Epithelial cell of proximal tubule (primary cell): ENCODE data around the gene NPL. TPM values are rescaled to one million over a fixed set of nuclear protein-coding genes. Genes with fewer than 3 reads are reported as not detected.
A peak's percentile ranks its signal among the peaks of the same experiment; 100 is the strongest.

ENCODE experiments used
- DNase-seq: peaks from one replicate; pipeline ENCODE4 v3.0.0-alpha.2; 2011; ENCODE audit warnings: low read depth
- H3K4me3 ChIP-seq: 2 replicates; pipeline ENCODE4 v1.5.1; 2011; ENCODE audit warnings: low read depth, mild to moderate bottlenecking, low read length
- total RNA-seq: library from RNA; depleted of rRNA; stranded (reverse); fragments of >200 nt; gene quantifications from 2 replicates; pipeline ENCODE4 v1.2.3, GENCODE V29; 2015
- TF ChIP-seq, protein P1 (sequence below): conservative IDR thresholded peaks from 2 replicates; pipeline ENCODE4 v1.5.1; 2012; ENCODE audit warnings: low read depth, mild to moderate bottlenecking, low read length

The NPL gene
- total RNA-seq, 1 donor from 2014 or later: 0.06 TPM

DNA sequence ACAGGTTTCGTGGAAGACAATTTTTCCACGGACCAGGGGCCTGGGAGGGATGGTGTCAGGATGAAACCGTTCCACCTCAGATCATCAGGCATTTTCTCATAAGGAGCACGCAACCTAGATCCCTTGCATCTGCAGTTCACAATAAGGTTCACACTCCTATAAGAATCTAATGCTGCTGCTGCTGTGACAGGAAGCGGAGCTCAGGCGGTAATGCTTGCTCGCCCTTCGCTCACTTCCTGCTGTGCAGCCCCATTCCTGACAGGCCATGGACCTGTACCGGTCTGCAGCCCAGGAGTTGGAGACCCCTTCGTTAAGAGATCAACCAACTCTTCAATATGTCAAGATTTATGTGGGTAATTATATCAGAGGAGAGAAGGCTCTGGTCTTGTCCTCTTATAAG is 46.2 kb downstream of the NPL start:
- TF ChIP-seq, protein P1, sequence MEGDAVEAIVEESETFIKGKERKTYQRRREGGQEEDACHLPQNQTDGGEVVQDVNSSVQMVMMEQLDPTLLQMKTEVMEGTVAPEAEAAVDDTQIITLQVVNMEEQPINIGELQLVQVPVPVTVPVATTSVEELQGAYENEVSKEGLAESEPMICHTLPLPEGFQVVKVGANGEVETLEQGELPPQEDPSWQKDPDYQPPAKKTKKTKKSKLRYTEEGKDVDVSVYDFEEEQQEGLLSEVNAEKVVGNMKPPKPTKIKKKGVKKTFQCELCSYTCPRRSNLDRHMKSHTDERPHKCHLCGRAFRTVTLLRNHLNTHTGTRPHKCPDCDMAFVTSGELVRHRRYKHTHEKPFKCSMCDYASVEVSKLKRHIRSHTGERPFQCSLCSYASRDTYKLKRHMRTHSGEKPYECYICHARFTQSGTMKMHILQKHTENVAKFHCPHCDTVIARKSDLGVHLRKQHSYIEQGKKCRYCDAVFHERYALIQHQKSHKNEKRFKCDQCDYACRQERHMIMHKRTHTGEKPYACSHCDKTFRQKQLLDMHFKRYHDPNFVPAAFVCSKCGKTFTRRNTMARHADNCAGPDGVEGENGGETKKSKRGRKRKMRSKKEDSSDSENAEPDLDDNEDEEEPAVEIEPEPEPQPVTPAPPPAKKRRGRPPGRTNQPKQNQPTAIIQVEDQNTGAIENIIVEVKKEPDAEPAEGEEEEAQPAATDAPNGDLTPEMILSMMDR: no peak
- H3K4me3 ChIP-seq: no peak overlapping the region
- DNase-seq: no peak

DNA sequence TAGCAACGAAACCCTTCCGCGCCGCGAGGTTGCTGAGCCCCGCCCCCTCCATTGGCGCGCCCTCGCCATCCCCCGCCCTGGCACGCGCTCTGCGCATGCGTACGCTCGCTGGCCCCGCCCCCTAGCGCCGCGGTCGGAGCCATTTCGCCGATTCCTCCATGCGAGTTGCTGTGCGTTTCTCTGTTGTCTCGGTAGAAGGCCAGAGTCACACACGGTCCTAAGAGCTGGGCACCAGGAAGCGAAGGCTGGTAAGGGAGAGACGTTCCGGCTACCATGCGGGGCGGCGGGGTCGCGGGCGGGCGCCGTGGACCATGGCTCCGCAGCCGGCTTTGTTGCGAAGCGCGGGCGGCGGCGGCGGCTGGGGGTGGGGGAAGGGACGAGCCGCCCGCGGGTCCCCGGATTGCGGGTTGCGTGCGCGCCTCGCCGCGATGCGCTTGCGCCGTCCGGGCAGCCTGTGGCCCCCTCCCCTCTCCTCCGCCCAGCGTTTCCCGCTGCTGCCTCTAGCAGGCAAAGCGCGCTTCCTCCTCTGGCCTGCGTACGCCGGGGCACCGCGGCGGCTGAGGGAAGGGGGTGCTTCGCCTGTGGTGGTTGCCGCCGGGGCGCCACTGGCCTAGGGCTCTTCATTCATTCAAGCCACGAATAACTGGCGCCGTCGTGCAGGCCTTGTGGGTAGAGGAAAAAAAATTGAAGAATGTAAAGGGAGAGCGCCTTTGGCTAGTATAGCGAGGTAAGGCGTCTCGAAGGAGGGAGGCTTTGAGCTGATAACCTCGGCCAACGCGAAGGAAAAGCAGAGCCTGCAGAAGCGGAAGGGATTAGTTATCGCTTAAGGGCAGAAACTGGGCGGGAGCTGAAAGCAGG is 49.9 kb downstream of the NPL start, which contains the start of gene DHX9:
DHX9 (plus strand) TSS at position 139 of the 858 bp plus-strand sequence. CDS start 3,220 bp downstream, outside the sequence.
- DNase-seq: peak; percentile 40
- TF ChIP-seq, protein P1: peak; percentile 10
- H3K4me3 ChIP-seq: peak within 1 kb of the TSS; percentile 84

DNA sequence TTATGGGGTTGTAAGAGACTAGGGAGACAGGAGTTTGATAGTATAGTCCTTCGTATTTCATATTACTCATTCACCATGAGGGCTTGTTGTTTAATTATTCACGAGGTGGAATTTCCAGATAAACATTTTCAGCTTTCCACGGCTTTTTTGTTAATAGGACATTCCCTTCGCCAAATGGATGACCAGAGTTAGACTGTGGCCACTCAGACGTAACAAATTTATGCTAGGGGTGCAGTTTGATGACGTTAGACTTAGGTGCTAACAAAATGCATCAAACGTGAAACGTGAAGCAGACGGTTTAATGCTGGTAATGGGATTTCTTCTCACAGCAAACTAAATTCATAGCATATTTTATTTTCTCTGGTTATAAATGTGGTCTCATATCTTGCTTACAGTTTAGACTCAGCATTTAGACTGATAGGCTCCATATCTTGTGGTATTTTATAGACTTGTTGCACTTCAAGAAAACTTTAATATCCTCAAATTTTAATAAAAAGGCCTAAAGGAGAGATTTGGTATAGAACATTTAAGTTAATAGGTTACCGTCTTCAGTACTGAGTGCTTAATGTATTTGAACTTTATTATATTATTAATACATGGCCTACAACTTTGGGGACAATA is 51.9 kb downstream of the NPL start:
- DNase-seq: peak; percentile 82
- peak overlapping the region; percentile 84 for H3K4me3 ChIP-seq
- TF ChIP-seq, protein P1: no peak

DNA sequence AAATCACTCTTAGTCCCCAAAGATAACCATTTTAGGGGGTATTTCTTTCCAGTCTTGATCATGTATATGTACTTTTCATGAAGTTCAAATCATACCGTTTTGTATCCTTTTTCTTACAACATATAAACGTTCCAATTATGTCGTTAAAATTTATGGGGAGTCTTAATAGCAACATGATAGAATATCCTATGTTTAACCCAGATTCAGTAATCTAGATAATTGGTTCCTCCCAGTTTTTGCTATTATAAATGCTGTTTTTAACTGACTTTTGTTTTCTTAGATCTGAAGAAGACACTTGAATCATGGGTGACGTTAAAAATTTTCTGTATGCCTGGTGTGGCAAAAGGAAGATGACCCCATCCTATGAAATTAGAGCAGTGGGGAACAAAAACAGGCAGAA is 52.7 kb downstream of the NPL start:
- H3K4me3 ChIP-seq: peak overlapping the region; percentile 84
- DNase-seq: no peak
- TF ChIP-seq, protein P1: no peak

DNA sequence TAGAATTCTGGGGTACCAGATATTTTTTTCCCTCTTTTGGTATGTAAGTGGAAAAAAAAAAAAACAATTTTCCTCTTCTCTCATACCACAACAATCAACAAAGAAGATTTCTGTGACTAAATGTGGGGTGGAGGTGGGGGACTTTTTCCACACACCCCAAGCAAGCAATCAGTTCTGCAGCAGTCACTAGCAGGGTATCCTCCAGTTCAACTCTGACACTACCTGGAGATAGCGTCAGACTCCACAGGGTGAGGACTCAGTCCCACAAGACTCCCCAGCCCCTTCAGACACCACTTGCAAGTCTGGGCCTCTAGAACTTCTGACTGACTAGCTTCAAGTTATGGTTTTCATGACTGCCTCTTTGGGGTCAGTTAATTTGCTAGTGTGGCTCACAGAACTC is 55.8 kb downstream of the NPL start:
- TF ChIP-seq, protein P1: no peak
- H3K4me3 ChIP-seq: no peak overlapping the region
- no peak for DNase-seq

DNA sequence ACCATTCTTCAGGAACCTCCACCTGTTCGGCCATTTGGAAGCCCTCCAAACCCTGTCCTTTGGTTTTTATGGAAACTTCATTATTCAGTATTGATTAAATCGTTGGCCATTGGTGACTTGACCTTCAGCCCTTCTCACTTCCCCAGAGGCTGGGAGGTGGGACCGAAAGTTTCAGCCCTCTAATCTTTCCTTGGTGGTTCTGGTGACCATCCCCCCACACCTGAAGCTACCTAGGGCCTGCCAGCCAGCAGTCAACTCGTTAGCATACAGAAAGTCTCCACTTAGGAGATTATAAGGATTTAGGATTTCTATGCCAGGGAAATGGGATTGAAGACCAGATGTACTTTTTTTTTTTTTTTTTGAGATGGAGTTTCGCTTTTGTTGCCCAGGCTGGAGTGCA is 56.3 kb downstream of the NPL start:
- DNase-seq: no peak
- no peak overlapping the region for H3K4me3 ChIP-seq
- TF ChIP-seq, protein P1: no peak

DNA sequence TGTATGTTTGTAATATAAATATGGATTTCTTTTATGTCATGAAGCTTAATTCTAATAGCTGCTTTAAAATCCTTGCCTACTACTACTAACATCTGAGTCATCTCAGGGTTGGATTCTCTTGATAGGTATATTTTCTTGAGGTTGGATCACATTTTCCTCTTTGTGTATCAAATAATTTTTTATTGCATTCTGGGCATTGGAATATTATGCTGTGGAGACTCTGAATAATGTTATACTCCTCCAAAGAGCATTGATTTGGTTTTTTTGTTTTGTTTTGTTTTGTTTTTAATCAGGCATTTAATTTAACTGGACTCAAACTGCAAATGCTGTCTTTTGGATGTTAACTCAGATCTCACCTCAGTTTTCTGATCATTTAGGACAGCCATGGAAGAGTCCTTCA is 57.5 kb downstream of the NPL start:
- TF ChIP-seq, protein P1: no peak
- no peak for DNase-seq

More for the DNA sequence above, 57.5 kb downstream of the NPL start:
- H3K4me3 ChIP-seq: no peak overlapping the region
